ENCODE measurements around the gene MYBBP1A.

MYBBP1A gene

DNA sequence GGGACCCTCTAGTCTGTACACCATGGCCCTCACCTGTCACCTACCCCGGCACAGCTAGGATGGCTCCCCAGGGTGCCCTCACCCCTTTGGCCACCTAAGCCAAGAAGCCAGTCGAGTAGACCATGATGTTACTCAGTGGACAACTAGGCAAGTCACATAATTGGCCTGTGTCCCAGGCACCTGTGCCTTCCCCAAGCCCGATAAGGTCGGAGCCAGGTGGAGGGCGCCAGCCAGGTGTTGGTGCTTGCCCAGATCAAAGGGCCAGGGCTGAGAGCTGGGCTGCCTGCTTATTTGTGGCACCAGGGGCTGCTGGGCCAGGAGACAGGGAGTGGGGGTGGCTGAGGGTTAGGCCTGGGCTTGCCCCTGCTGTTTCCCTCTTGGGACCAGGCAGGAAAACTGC lies 39.7 kb downstream of the MYBBP1A start:
- no peak for DNase-seq (ENCODE audit: low read depth in 1 of 2, low spot score in 1 of 2)
- TF ChIP-seq CTCF (IDR thresholded peaks at IDR 0.05; ENCODE audit: insufficient read depth, low read length) (no peak), GABPA (IDR thresholded peaks at IDR 0.05; ENCODE audit: low read depth) (no peak), POLR2AphosphoS5 (IDR thresholded peaks at IDR 0.05; ENCODE audit: low read depth) (no peak), REST (IDR thresholded peaks at IDR 0.05; ENCODE audit: insufficient replicate concordance, low read depth) (no peak), SPI1 (IDR thresholded peaks at IDR 0.05; ENCODE audit: borderline replicate concordance, low read depth) (no peak)
- Histone ChIP-seq H3K27me3 (ENCODE audit: insufficient read depth, poor library complexity, severe bottlenecking) (no peaks in the 10 kb centered on the region), H3K4me3 (replicated peaks; ENCODE audit: insufficient read depth, low read length) (no peak overlapping the region), H3K27ac (replicated peaks) (no peak overlapping the region)

DNA sequence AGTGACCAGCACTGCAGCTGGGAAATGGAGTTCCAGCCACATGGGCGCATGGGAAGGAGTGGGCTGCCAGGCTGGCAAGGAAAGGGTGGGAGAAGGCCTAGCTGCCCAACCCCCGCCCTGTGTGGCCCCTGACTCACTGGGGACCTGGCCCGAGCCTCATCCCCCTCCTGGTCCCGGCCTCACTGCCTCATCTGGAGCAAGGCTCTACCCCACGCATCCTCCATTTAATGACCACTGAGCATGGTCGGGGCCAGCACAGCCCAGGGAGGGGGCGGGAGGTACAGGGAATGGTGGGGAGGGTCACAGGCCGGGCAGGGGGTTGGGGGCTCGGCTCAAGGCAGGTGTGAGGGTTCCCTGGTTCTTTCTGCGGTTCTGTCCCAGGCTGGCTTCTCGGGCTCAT lies 40.4 kb downstream of the MYBBP1A start:
- H3K27me3 ChIP-seq (ENCODE audit: insufficient read depth, poor library complexity, severe bottlenecking), result no peaks in the 10 kb centered on the region
- TF ChIP-seq GABPA (IDR thresholded peaks at IDR 0.05; ENCODE audit: low read depth) (no peak), POLR2AphosphoS5 (IDR thresholded peaks at IDR 0.05; ENCODE audit: low read depth) (no peak), CTCF (IDR thresholded peaks at IDR 0.05; ENCODE audit: insufficient read depth, low read length) (no peak), REST (IDR thresholded peaks at IDR 0.05; ENCODE audit: insufficient replicate concordance, low read depth) (no peak), SPI1 (IDR thresholded peaks at IDR 0.05; ENCODE audit: borderline replicate concordance, low read depth) (no peak)

DNA sequence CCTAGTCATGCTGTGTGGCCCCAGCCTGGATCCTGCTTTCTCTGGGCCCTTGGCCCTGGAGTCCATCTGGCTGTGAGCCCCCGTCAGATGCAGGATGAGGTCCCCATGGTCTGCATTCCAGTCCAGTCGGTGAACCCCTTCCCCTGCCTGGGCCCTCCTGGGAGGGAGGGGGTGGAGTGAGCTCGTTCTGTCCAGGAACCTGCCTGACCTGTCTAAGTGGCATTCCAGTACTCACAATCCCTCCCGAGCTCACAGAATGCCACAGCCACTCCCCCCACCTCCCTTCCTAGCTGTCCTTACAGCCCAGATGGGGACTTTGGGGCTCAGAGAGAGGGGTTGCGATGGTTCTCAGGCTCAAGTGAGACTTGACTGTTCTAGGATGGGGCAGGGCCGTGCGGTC lies 41.0 kb downstream of the MYBBP1A start:
- no peak for DNase-seq (ENCODE audit: low read depth in 1 of 2, low spot score in 1 of 2)
- TF ChIP-seq REST (IDR thresholded peaks at IDR 0.05; ENCODE audit: insufficient replicate concordance, low read depth) (no peak), GABPA (IDR thresholded peaks at IDR 0.05; ENCODE audit: low read depth) (no peak), SPI1 (IDR thresholded peaks at IDR 0.05; ENCODE audit: borderline replicate concordance, low read depth) (no peak), POLR2AphosphoS5 (IDR thresholded peaks at IDR 0.05; ENCODE audit: low read depth) (no peak), CTCF (IDR thresholded peaks at IDR 0.05; ENCODE audit: insufficient read depth, low read length) (no peak)
- Histone ChIP-seq H3K4me3 (replicated peaks; ENCODE audit: insufficient read depth, low read length) (no peak overlapping the region), H3K27me3 (ENCODE audit: insufficient read depth, poor library complexity, severe bottlenecking) (no peaks in the 10 kb centered on the region), H3K27ac (replicated peaks) (no peak overlapping the region)

More for the DNA sequence above, 40.4 kb downstream of the MYBBP1A start:
- no peak overlapping the region for H3K4me3 ChIP-seq (replicated peaks; ENCODE audit: insufficient read depth, low read length)
- H3K27ac ChIP-seq (replicated peaks), result no peak overlapping the region
- DNase-seq (ENCODE audit: low read depth in 1 of 2, low spot score in 1 of 2), result no peak
